Endothelial cell (in vitro differentiated cells): ENCODE results near the gene ORC3. TPM values are rescaled to one million over a fixed set of nuclear protein-coding genes. Genes with fewer than 3 reads are reported as not detected.
A peak's percentile ranks its signal among the peaks of the same experiment; 100 is the strongest.

Experiments
- DNase-seq: peaks from one replicate; pipeline ENCODE4 v3.0.0; 2021; ENCODE audit warnings: low spot score
- H3K27ac Mint-ChIP-seq: one replicate; pipeline ENCODE4 v1.8.0; 2021; ENCODE audit warnings: mixed read lengths, inconsistent platforms; ENCODE audit not compliant: unreplicated experiment
- H3K27me3 Mint-ChIP-seq: one replicate; pipeline ENCODE4 v1.8.0; 2021; ENCODE audit warnings: mild to moderate bottlenecking, moderate library complexity, mixed read lengths, inconsistent platforms; ENCODE audit not compliant: unreplicated experiment
- H3K36me3 Mint-ChIP-seq: one replicate; pipeline ENCODE4 v1.8.0; 2021; ENCODE audit warnings: mild to moderate bottlenecking, low read depth, mixed read lengths, inconsistent platforms; ENCODE audit not compliant: unreplicated experiment
- H3K4me1 Mint-ChIP-seq: one replicate; pipeline ENCODE4 v1.8.0; 2021; ENCODE audit warnings: mild to moderate bottlenecking, mixed read lengths, inconsistent platforms; ENCODE audit not compliant: unreplicated experiment
- H3K4me3 Mint-ChIP-seq: one replicate; pipeline ENCODE4 v1.8.0; 2021; ENCODE audit warnings: mild to moderate bottlenecking, mixed read lengths, inconsistent platforms; ENCODE audit not compliant: unreplicated experiment
- H3K9me3 Mint-ChIP-seq: one replicate; pipeline ENCODE4 v1.8.0; 2021; ENCODE audit warnings: mixed read lengths, inconsistent platforms; ENCODE audit not compliant: unreplicated experiment
- CTCF ChIP-seq: fragments of 200-600 bp; sonication (generic); IDR thresholded peaks from one replicate; pipeline ENCODE4 v1.5.0; 2021; ENCODE audit warnings: antibody characterized with exemption; ENCODE audit not compliant: unreplicated experiment
- long read RNA-seq: library from polyadenylated mRNA; unstranded; transcript quantifications from one replicate; pipeline ENCODE4 v2.0.0, GENCODE V29; 2020; ENCODE audit not compliant: unreplicated experiment
- total RNA-seq: library from RNA; stranded (reverse); fragmentation: NEBNext Ultra II Directional; extraction: Animal tissue kit (Norgen Biotek cat#: 25700); gene quantifications from one replicate; pipeline ENCODE4 v1.2.1, GENCODE V29; 2021; ENCODE audit not compliant: unreplicated experiment

ORC3 gene
- total RNA-seq, result 22.5 TPM
- long read RNA-seq, transcript ORC3-201 (20 exons, 2,501 nt), result major isoform, 7 of 24 reads
- long read RNA-seq, transcript ORC3-202 (20 exons, 2,512 nt), result minor isoform, 6 of 24 reads
- long read RNA-seq, partial matches to known transcripts, result 7 of 24 reads
- long read RNA-seq, other reads (novel, unspliced or antisense), result 2 of 24 reads

DNA sequence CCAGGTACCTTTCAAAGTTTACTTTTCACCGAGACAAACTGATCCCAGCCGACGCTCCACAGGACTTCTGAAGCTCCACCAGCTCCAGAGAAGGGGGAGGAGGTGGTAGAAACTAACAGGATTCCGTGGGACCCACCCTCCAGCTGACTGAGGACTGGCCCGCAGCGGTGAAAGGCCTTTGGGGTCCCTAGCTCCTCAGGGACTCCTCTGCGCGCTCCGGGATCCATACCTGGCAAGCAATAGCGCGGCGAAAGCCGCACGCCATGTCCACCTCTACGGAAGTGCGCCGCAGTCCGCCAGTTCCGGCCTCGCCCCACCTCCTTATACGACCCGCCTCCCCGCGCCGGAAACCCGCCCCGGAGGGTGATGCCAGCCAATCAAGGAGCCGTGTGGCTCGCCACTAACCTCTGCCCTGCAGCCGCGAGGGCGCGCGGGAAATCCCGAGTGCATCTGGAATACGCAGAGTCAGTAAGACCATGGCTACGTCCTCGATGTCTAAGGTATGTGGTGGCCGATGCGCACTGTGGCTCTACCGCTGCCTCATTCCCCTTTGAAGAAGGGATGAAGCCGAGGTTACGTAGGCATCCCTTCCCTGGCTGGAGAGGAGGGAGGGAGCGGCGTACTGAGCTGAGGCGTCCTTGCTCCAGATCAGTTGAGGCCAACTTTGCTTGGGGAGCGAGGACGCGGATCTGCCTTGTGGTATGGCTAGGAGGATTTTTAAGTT lies at the start of gene ORC3, which contains the start of gene RARS2:
Gene ORC3 (plus strand): TSS at position 443 of the 724 bp plus-strand sequence. CDS start 34 bp downstream, at position 477.
Gene RARS2 (minus strand): TSS at position 295 of the 724 bp plus-strand sequence. CDS start 30 bp downstream, at position 265.
- peak within 1 kb of the TSS; percentile 98 for H3K4me3 Mint-ChIP-seq
- peaks cover 4% of the 10 kb centered on the region for H3K27me3 Mint-ChIP-seq

GRCh38 chr6:87540539-87540938 lies 49.4 kb upstream of the ORC3 start:
- peak overlapping the region; percentile 73 for H3K4me3 Mint-ChIP-seq
- peak overlapping the region; percentile 9 for H3K27ac Mint-ChIP-seq
- no peak for TF ChIP-seq CTCF
- no peaks in the 10 kb centered on the region for H3K9me3 Mint-ChIP-seq
- no peak for DNase-seq
- no peaks in the 10 kb centered on the region for H3K4me1 Mint-ChIP-seq
- H3K36me3 Mint-ChIP-seq, result peaks cover 27% of the 10 kb centered on the region
- peaks cover 3% of the 10 kb centered on the region for H3K27me3 Mint-ChIP-seq

More for the DNA sequence above, at the start of gene ORC3, which contains the start of gene RARS2:
- H3K9me3 Mint-ChIP-seq, result no peaks in the 10 kb centered on the region
- TF ChIP-seq CTCF, result no peak
- H3K27ac Mint-ChIP-seq, result peak within 1 kb of the TSS; percentile 95
- DNase-seq, result peak; percentile 97
- peaks cover 9% of the 10 kb centered on the region for H3K36me3 Mint-ChIP-seq
- peaks cover 32% of the 10 kb centered on the region for H3K4me1 Mint-ChIP-seq

GRCh38 chr6:87541041-87541440 lies 48.9 kb upstream of the ORC3 start:
- Mint-ChIP-seq H3K4me3 (peak overlapping the region; percentile 73), H3K27me3 (peaks cover 3% of the 10 kb centered on the region), H3K4me1 (no peaks in the 10 kb centered on the region), H3K27ac (no peak overlapping the region), H3K36me3 (peaks cover 27% of the 10 kb centered on the region), H3K9me3 (no peaks in the 10 kb centered on the region)
- TF ChIP-seq CTCF, result no peak
- no peak for DNase-seq

DNA sequence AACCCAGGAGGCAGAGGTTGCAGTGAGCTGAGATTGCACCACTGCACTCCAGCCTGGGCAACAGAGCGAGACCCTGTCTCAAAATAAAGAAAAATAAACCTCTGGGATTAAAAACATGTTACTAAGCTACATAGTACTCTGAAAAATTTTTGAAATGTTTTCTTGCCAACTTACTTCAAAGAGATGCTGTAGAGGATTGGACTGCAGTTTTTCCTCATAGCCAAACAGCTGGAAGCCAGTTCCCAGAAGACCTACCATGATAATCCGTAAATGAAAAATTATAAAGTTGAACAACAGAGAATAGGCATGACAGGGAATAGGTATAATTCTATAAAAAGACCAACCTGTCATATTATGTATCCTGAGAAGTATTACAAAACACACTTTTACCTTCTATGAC lies 48.2 kb upstream of the ORC3 start:
- H3K9me3 Mint-ChIP-seq, result no peaks in the 10 kb centered on the region
- TF ChIP-seq CTCF, result no peak
- H3K4me3 Mint-ChIP-seq, result no peak overlapping the region
- peaks cover 27% of the 10 kb centered on the region for H3K36me3 Mint-ChIP-seq
- no peak for DNase-seq
- H3K27ac Mint-ChIP-seq, result no peak overlapping the region
- peaks cover 3% of the 10 kb centered on the region for H3K27me3 Mint-ChIP-seq
- H3K4me1 Mint-ChIP-seq, result no peaks in the 10 kb centered on the region
